Sigmoid colon (tissue), 4 donors: ENCODE data around the gene RILP.

Experiments used
- EP300 ChIP-seq, 4 donors: sonication (generic); formaldehyde crosslinking; IDR thresholded peaks; one replicate each; pipeline ENCODE4 v1.6.1; 2017; ENCODE audit warnings: antibody characterized with exemption in 4 of 4
- POLR2A ChIP-seq, 2 donors: fragments of 450-650 bp; IDR thresholded peaks; one replicate each; pipeline ENCODE4 v1.6.1; 2016; ENCODE audit warnings: antibody characterized with exemption in 2 of 2, mild to moderate bottlenecking in 2 of 2, moderate library complexity in 2 of 2
- POLR2AphosphoS5 ChIP-seq, 4 donors: sonication (generic); formaldehyde crosslinking; IDR thresholded peaks; one replicate each; pipeline ENCODE4 v1.6.1; 2017; ENCODE audit warnings: antibody characterized with exemption in 4 of 4
- TF ChIP-seq, protein P1 (sequence below), 4 experiments: fragments of 450-650 bp in 3 of 4; fragments of 200-600 bp in 1 of 4; IDR thresholded peaks; one replicate each; pipeline ENCODE4 v1.5.1; 2016 to 2019; ENCODE audit warnings: antibody characterized with exemption in 4 of 4, mild to moderate bottlenecking in 3 of 4, moderate library complexity in 2 of 4

DNA sequence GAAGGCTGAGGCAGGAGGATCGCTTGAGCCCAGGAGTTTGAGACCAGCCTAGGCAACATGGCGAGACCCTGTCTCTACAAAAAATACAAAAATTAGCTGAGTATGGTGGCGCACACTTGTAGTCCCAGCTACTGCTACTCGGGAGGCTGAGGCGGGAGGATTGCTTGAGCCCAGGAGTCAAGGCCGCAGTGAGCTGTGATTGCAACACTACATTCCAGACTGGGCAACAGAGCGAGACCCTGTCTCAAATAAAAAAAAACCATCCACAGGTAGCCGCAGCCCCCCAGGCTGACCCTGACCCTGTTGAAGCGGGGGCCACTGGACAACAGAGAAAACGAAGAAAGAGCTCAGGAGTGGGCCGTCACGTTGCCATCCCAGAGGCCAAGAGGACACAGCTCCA, 25.0 kb downstream of the RILP start:
- TF ChIP-seq, protein P1, sequence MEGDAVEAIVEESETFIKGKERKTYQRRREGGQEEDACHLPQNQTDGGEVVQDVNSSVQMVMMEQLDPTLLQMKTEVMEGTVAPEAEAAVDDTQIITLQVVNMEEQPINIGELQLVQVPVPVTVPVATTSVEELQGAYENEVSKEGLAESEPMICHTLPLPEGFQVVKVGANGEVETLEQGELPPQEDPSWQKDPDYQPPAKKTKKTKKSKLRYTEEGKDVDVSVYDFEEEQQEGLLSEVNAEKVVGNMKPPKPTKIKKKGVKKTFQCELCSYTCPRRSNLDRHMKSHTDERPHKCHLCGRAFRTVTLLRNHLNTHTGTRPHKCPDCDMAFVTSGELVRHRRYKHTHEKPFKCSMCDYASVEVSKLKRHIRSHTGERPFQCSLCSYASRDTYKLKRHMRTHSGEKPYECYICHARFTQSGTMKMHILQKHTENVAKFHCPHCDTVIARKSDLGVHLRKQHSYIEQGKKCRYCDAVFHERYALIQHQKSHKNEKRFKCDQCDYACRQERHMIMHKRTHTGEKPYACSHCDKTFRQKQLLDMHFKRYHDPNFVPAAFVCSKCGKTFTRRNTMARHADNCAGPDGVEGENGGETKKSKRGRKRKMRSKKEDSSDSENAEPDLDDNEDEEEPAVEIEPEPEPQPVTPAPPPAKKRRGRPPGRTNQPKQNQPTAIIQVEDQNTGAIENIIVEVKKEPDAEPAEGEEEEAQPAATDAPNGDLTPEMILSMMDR (IDR thresholded peaks at IDR 0.05) = no peak
- TF ChIP-seq POLR2AphosphoS5 (IDR thresholded peaks at IDR 0.05) (no peak), POLR2A (IDR thresholded peaks at IDR 0.05) (no peak), EP300 (IDR thresholded peaks at IDR 0.05) (no peak)
